ENCODE measurements around the gene RRP12. TPM values are rescaled to one million over a fixed set of nuclear protein-coding genes. Genes with fewer than 3 reads are reported as not detected.

Gene RRP12
- total RNA-seq, 1 experiment from 2014 or later = 34.4 TPM

DNA sequence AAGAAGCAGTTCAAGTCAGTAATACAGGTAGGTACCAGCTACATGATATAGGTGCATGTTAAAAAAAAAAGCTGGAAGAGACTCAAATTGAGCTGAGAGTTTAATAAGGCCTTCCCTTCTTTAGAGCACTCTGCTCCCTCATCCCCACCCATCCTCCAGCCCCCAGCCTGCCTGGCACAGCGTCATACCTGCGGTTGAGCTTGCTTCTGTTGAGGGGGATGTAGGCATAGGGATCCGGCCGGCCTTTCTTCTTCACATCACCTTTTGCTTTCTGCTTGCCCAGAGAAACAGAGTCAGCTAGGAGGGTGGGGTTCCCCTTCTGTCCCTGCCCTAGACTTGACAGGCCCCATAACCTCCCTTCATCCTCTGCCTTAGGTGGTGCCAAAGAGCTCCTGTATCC is 42.8 kb downstream of the RRP12 start:
- no peak for DNase-seq
- no peaks in the 10 kb centered on the region for H3K27me3 ChIP-seq (ENCODE audit: low read length)
- H4K20me1 ChIP-seq (ENCODE audit: low read length) = no peaks in the 10 kb centered on the region
- H3K4me1 ChIP-seq (ENCODE audit: insufficient read depth, low read length) = no peaks in the 10 kb centered on the region
- H3K9ac ChIP-seq (ENCODE audit: low read length) = no peak overlapping the region
- H2AFZ ChIP-seq (ENCODE audit: low read length) = no peak overlapping the region
- ATAC-seq = no peak
- H3K27ac ChIP-seq (ENCODE audit: low read length) = no peak overlapping the region
- POLR2A ChIA-PET (ENCODE audit: unreplicated experiment) = no interaction called here
- no peaks in the 10 kb centered on the region for H3K9me2 ChIP-seq (replicated peaks; ENCODE audit: low read length)
- H3K4me2 ChIP-seq (ENCODE audit: low read length) = no peak overlapping the region
- H3K9me3 ChIP-seq (ENCODE audit: low read length) = no peaks in the 10 kb centered on the region
- no peak overlapping the region for H3K4me3 ChIP-seq (ENCODE audit: low read length)
- BruUV-seq (replicated peaks) = no TSS peak
- intact Hi-C loops (cut with micrococcal nuclease) = no loop called here
- TF ChIP-seq EZH2 (IDR thresholded peaks at IDR 0.05; ENCODE audit: low read length, unreplicated experiment) = no peak
- peaks cover 15% of the 10 kb centered on the region for H3K36me3 ChIP-seq (ENCODE audit: low read depth, low read length)
- H3F3A ChIP-seq (ENCODE audit: low read length, unreplicated experiment) = no peaks in the 10 kb centered on the region
- no peaks in the 10 kb centered on the region for H3K79me2 ChIP-seq (ENCODE audit: low read length)
- CTCF ChIA-PET = interaction anchor here (0.6 kb wide), 1 partner anchor 353 kb away, joined by 4 read pairs; no protein-coding TSS in a partner anchor

DNA sequence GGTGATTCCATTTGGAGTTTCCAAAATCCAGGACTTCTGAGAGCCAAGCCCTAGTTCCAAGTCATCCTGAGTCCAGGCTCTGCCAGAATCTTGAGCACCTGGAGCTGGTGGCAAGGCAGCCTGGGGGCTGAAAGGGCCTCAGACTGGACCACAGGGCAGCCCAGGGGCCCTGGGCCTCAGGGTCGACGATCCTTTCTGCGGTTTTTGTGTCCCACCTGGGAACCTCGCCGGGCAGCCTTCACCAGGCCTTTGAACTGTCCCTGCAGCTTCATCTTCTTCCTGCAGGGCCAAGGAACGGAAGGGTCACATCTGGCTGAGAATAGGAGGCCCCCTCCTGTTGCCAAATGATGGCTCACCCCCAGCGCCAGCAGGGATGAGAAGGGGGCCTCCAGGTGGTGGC is 44.2 kb downstream of the RRP12 start:
- ChIA-PET POLR2A (ENCODE audit: unreplicated experiment) (no interaction called here), CTCF (no interaction called here)
- peaks cover 19% of the 10 kb centered on the region for H3K36me3 ChIP-seq (ENCODE audit: low read depth, low read length)
- H3K79me2 ChIP-seq (ENCODE audit: low read length) = no peaks in the 10 kb centered on the region
- H3F3A ChIP-seq (ENCODE audit: low read length, unreplicated experiment) = no peaks in the 10 kb centered on the region
- no peak overlapping the region for H3K9ac ChIP-seq (ENCODE audit: low read length)
- DNase-seq (no peak), ATAC-seq (no peak)
- no peak overlapping the region for H3K4me3 ChIP-seq (ENCODE audit: low read length)
- H3K27ac ChIP-seq (ENCODE audit: low read length) = no peak overlapping the region
- H3K9me2 ChIP-seq (replicated peaks; ENCODE audit: low read length) = no peaks in the 10 kb centered on the region
- no peaks in the 10 kb centered on the region for H3K9me3 ChIP-seq (ENCODE audit: low read length)
- TF ChIP-seq, protein P1, sequence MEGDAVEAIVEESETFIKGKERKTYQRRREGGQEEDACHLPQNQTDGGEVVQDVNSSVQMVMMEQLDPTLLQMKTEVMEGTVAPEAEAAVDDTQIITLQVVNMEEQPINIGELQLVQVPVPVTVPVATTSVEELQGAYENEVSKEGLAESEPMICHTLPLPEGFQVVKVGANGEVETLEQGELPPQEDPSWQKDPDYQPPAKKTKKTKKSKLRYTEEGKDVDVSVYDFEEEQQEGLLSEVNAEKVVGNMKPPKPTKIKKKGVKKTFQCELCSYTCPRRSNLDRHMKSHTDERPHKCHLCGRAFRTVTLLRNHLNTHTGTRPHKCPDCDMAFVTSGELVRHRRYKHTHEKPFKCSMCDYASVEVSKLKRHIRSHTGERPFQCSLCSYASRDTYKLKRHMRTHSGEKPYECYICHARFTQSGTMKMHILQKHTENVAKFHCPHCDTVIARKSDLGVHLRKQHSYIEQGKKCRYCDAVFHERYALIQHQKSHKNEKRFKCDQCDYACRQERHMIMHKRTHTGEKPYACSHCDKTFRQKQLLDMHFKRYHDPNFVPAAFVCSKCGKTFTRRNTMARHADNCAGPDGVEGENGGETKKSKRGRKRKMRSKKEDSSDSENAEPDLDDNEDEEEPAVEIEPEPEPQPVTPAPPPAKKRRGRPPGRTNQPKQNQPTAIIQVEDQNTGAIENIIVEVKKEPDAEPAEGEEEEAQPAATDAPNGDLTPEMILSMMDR (conservative IDR thresholded peaks at IDR 0.05; ENCODE audit: low read depth, low read length) = no peak
- TF ChIP-seq EZH2 (IDR thresholded peaks at IDR 0.05; ENCODE audit: low read length, unreplicated experiment) (no peak), EZH2phosphoT487 (IDR thresholded peaks at IDR 0.05; ENCODE audit: borderline replicate concordance, low read length) (no peak)
- no peaks in the 10 kb centered on the region for H4K20me1 ChIP-seq (ENCODE audit: low read length)
- no peak overlapping the region for H2AFZ ChIP-seq (ENCODE audit: low read length)
- no peaks in the 10 kb centered on the region for H3K4me1 ChIP-seq (ENCODE audit: insufficient read depth, low read length)
- no peak overlapping the region for H3K4me2 ChIP-seq (ENCODE audit: low read length)
- intact Hi-C loops (cut with micrococcal nuclease) = no loop called here
- no peaks in the 10 kb centered on the region for H3K27me3 ChIP-seq (ENCODE audit: low read length)
- BruUV-seq (replicated peaks) = no TSS peak

DNA sequence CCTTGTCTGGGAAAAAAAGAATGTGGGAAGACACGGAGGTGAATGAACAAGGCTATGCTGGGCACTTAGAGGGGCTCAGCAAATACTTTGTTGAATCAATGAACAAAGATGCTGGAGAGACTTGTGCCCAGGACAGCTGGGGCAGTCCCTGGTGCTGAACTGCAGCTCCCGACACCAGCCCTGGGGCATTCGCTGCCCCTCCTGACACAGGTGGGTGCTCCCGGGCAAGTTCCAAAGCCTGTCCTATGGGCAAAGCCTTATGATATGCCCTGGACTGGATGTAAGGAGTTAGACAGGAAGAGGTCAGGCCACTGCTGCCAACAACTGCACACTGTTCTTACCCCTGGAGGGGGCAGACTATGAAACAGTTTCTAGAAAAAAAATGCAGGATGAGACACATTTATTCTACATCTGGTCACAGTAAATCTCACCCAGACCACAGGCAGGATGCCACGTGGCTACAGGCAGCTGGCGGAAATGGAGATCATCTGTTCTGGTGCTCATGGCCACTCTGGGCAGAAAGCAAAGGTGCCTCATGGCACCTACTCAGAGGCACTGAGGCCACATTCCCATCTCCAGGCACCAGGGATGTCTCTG is 44.7 kb downstream of the RRP12 start:
- Histone ChIP-seq H3K9me3 (ENCODE audit: low read length) (no peaks in the 10 kb centered on the region), H3K9me2 (replicated peaks; ENCODE audit: low read length) (no peaks in the 10 kb centered on the region), H3K36me3 (ENCODE audit: low read depth, low read length) (peaks cover 21% of the 10 kb centered on the region), H2AFZ (ENCODE audit: low read length) (no peak overlapping the region), H3K27me3 (ENCODE audit: low read length) (no peaks in the 10 kb centered on the region), H3K79me2 (ENCODE audit: low read length) (no peaks in the 10 kb centered on the region), H3K9ac (ENCODE audit: low read length) (no peak overlapping the region), H3F3A (ENCODE audit: low read length, unreplicated experiment) (no peaks in the 10 kb centered on the region), H3K4me2 (ENCODE audit: low read length) (no peak overlapping the region), H3K4me3 (ENCODE audit: low read length) (no peak overlapping the region), H4K20me1 (ENCODE audit: low read length) (no peaks in the 10 kb centered on the region), H3K4me1 (ENCODE audit: insufficient read depth, low read length) (no peaks in the 10 kb centered on the region), H3K27ac (ENCODE audit: low read length) (no peak overlapping the region)
- no TSS peak for BruUV-seq (replicated peaks)
- intact Hi-C loops (cut with micrococcal nuclease) = no loop called here
- DNase-seq = no peak
- ATAC-seq = no peak
- POLR2A ChIA-PET (ENCODE audit: unreplicated experiment) = no interaction called here
- CTCF ChIA-PET = no interaction called here
- TF ChIP-seq, protein P1 (conservative IDR thresholded peaks at IDR 0.05; ENCODE audit: low read depth, low read length) = no peak
- TF ChIP-seq EZH2 (IDR thresholded peaks at IDR 0.05; ENCODE audit: low read length, unreplicated experiment) = no peak
- no peak for TF ChIP-seq EZH2phosphoT487 (IDR thresholded peaks at IDR 0.05; ENCODE audit: borderline replicate concordance, low read length)

All from PC-3 (cell line).